OCI-LY1 (cell line): Measurements from ENCODE around the gene MX1.

Experiments used
- H2AFZ ChIP-seq: fragments of 200-600 bp; sonication (generic), shearing (Covaris generic); 2 replicates; pipeline ENCODE4 v1.6.0; 2014; ENCODE audit warnings: antibody characterized with exemption, mild to moderate bottlenecking, low read length
- H3F3A ChIP-seq: fragments of 200-600 bp; sonication (generic), shearing (Covaris generic); 2 replicates; pipeline ENCODE4 v1.6.0; 2014; ENCODE audit warnings: mild to moderate bottlenecking, antibody characterized with exemption, low read length, moderate library complexity; ENCODE audit not compliant: insufficient read depth
- H3K27ac ChIP-seq: fragments of 200-600 bp; sonication (generic); 2 replicates; pipeline ENCODE4 v1.5.1; 2014; ENCODE audit warnings: low read length, mixed run types, mild to moderate bottlenecking, low read depth; ENCODE audit not compliant: poor library complexity, severe bottlenecking
- H3K27me3 ChIP-seq: fragments of 200-600 bp; sonication (generic); 2 replicates; pipeline ENCODE4 v1.6.0; 2014; ENCODE audit warnings: antibody characterized with exemption, mild to moderate bottlenecking, low read length, moderate library complexity; ENCODE audit not compliant: insufficient read depth
- H3K36me3 ChIP-seq: fragments of 200-600 bp; sonication (generic); 2 replicates; pipeline ENCODE4 v1.6.1; 2014; ENCODE audit warnings: mild to moderate bottlenecking, antibody characterized with exemption, low read length, moderate library complexity, mixed read lengths; ENCODE audit not compliant: insufficient read depth
- H3K4me1 ChIP-seq: fragments of 200-600 bp; sonication (generic); 2 replicates; pipeline ENCODE4 v1.5.1; 2014; ENCODE audit warnings: mild to moderate bottlenecking, low read length, moderate library complexity; ENCODE audit not compliant: insufficient read depth, severe bottlenecking
- H3K4me2 ChIP-seq: fragments of 200-600 bp; sonication (generic), shearing (Covaris generic); 2 replicates; pipeline ENCODE4 v1.6.1; 2014; ENCODE audit warnings: low read length
- H3K4me3 ChIP-seq: fragments of 200-600 bp; sonication (generic); 2 replicates; pipeline ENCODE4 v1.5.1; 2014; ENCODE audit warnings: low read length, low read depth, mild to moderate bottlenecking, mixed read lengths; ENCODE audit not compliant: poor library complexity, severe bottlenecking
- H3K79me2 ChIP-seq: fragments of 200-600 bp; shearing (Covaris generic); 2 replicates; pipeline ENCODE4 v1.6.1; 2016; ENCODE audit warnings: mixed run types, low read length, mixed read lengths; ENCODE audit not compliant: insufficient read depth
- H3K9ac ChIP-seq: fragments of 200-600 bp; sonication (generic), shearing (Covaris generic); 2 replicates; pipeline ENCODE4 v1.6.1; 2014; ENCODE audit warnings: mild to moderate bottlenecking, low read length, mixed read lengths
- H3K9me2 ChIP-seq: fragments of 200-600 bp; sonication (generic), shearing (Covaris generic); 2 replicates; pipeline ENCODE4 v1.6.1; 2014; ENCODE audit warnings: low read depth, mild to moderate bottlenecking, low read length, mixed read lengths
- H3K9me3 ChIP-seq: fragments of 200-600 bp; shearing (Covaris generic); 2 replicates; pipeline ENCODE4 v1.6.1; 2014; ENCODE audit warnings: low read length, mixed read lengths
- H4K20me1 ChIP-seq: fragments of 200-600 bp; sonication (generic), shearing (Covaris generic); 2 replicates; pipeline ENCODE4 v1.6.0; 2016; ENCODE audit warnings: mild to moderate bottlenecking, low read length; ENCODE audit not compliant: insufficient read depth
- EZH2 ChIP-seq: fragments of 200-600 bp; sonication (generic), shearing (Covaris generic); IDR thresholded peaks from 2 replicates; pipeline ENCODE4 v1.8.0; 2017; ENCODE audit warnings: borderline replicate concordance, mixed run types, mild to moderate bottlenecking, antibody characterized with exemption, low read length, moderate library complexity, mixed read lengths
- TF ChIP-seq, protein P1 (sequence below): fragments of 200-600 bp; sonication (generic), shearing (Covaris generic); IDR thresholded peaks from 2 replicates; pipeline ENCODE4 v1.5.1; 2017; ENCODE audit warnings: mild to moderate bottlenecking, antibody characterized with exemption, low read length, moderate library complexity, mixed read lengths

Gene MX1

DNA sequence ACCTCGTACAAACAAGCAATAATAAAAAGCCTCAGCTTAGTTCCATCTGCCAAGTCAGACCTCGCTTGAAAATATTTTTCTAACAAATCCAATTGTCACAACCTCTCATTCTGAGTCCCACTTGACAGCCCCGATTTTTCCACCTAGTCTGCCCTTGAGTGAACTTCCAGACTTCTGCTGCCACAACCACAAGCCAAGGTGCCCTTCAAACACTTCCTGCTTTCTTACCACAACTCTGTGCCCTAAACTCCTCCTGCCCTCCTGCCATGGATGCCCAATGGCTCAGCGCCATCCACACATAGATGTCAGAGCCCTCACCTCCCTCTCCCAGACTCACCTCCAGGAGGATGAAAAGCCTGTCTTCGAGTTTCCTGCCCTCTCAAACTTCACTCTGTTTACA, 78.0 kb downstream of the MX1 start:
- TF ChIP-seq EZH2 = no peak
- TF ChIP-seq, protein P1, sequence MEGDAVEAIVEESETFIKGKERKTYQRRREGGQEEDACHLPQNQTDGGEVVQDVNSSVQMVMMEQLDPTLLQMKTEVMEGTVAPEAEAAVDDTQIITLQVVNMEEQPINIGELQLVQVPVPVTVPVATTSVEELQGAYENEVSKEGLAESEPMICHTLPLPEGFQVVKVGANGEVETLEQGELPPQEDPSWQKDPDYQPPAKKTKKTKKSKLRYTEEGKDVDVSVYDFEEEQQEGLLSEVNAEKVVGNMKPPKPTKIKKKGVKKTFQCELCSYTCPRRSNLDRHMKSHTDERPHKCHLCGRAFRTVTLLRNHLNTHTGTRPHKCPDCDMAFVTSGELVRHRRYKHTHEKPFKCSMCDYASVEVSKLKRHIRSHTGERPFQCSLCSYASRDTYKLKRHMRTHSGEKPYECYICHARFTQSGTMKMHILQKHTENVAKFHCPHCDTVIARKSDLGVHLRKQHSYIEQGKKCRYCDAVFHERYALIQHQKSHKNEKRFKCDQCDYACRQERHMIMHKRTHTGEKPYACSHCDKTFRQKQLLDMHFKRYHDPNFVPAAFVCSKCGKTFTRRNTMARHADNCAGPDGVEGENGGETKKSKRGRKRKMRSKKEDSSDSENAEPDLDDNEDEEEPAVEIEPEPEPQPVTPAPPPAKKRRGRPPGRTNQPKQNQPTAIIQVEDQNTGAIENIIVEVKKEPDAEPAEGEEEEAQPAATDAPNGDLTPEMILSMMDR = no peak
- H3K79me2 ChIP-seq = no peaks in the 10 kb centered on the region
- H3K9ac ChIP-seq = no peak overlapping the region
- no peaks in the 10 kb centered on the region for H3K4me1 ChIP-seq
- H2AFZ ChIP-seq = no peak overlapping the region
- H3K4me3 ChIP-seq = no peak overlapping the region
- no peak overlapping the region for H3K4me2 ChIP-seq
- no peak overlapping the region for H3K27ac ChIP-seq
- H3K9me3 ChIP-seq = no peaks in the 10 kb centered on the region
- H4K20me1 ChIP-seq = no peaks in the 10 kb centered on the region
- H3K27me3 ChIP-seq = no peaks in the 10 kb centered on the region
- H3K9me2 ChIP-seq = no peaks in the 10 kb centered on the region
- no peaks in the 10 kb centered on the region for H3F3A ChIP-seq
- H3K36me3 ChIP-seq = no peaks in the 10 kb centered on the region

DNA sequence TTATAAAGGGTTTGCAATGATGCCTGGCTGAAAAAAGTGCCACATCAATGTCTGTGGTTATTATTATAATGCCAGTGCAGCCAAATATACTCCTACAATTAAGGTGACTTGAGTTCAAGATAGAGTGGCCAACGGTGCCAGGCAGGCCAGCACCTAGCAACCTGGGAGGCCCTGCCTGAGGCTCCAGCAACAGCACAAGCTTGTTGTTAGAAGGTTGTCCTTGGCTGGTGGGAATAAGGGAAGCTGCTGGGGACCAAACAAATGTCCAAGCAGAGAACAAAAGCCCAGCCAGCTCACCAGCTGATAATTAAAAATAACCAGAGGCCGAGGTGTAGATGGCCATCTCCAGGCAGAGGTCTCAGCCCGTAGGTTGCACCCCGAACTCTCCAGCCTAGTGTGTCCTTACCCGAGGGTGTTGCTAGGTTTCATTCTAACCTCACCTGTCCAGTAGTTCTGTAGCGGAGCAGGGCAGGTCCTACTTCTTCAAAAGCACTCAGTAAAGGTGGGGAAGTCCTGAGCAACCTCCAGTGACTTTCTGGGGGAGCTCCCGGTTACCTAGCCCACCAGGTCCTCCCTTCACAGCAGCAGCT, 80.1 kb downstream of the MX1 start:
- no peak overlapping the region for H3K4me3 ChIP-seq
- TF ChIP-seq, protein P1 = no peak
- no peak for TF ChIP-seq EZH2
- H3K4me2 ChIP-seq = no peak overlapping the region

DNA sequence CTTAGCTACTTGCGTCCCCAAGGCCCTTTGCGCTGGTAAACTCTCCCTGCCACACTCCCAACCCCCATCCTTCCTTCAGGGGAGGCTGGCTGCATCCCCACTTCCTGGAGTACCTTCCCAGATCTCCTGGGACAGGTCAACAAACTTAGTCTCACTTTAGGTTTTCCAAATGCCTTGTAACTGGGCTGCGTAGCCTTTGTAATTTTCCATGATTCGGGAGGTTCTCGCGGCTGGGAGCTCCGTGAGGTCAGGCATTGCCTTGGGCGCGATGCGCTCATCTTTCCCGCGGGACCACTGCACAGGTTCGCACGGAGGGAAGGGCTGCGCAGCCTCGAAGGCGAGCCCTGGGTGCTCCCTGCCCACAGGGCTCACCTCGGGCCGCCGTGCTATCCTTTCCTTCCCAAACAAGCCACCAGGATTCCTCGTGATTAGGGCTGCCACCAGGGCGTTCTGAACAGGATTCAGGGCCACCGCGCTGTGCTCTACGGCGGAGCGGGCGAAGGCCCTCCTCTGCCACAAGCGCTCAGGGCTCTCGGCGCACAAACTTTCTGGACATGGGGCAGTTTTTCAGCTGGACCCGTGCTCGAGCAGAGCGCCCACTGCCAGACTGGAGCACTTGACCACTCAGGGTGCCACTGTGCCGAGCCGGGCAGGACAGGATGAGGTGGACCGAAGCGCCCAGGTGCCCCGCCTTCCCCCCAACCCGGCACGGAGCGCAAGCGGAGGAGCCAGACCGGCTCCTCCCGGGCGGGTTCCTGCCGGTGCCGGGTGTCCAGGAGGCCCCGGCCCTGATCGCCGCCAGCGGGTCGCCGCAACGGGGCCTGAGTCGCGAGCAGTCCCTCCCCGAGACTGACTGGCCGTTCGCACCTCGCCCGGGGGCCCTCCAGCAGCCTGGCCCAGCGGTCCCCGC, 80.8 kb downstream of the MX1 start:
- TF ChIP-seq, protein P1 = no peak
- no peak for TF ChIP-seq EZH2
- Histone ChIP-seq H3F3A (no peaks in the 10 kb centered on the region), H2AFZ (no peak overlapping the region), H3K4me1 (no peaks in the 10 kb centered on the region), H3K4me2 (no peak overlapping the region), H3K9me3 (no peaks in the 10 kb centered on the region), H3K36me3 (no peaks in the 10 kb centered on the region), H3K4me3 (no peak overlapping the region), H3K9ac (no peak overlapping the region), H3K27ac (no peak overlapping the region), H3K79me2 (no peaks in the 10 kb centered on the region), H3K9me2 (no peaks in the 10 kb centered on the region), H3K27me3 (no peaks in the 10 kb centered on the region), H4K20me1 (no peaks in the 10 kb centered on the region)

More for the DNA sequence above, 80.1 kb downstream of the MX1 start:
- H3K9me2 ChIP-seq = no peaks in the 10 kb centered on the region
- H2AFZ ChIP-seq = no peak overlapping the region
- H3K4me1 ChIP-seq = no peaks in the 10 kb centered on the region
- H3K36me3 ChIP-seq = no peaks in the 10 kb centered on the region
- no peaks in the 10 kb centered on the region for H3K79me2 ChIP-seq
- no peaks in the 10 kb centered on the region for H3K9me3 ChIP-seq
- H3F3A ChIP-seq = no peaks in the 10 kb centered on the region
- no peak overlapping the region for H3K9ac ChIP-seq
- H3K27me3 ChIP-seq = no peaks in the 10 kb centered on the region
- H4K20me1 ChIP-seq = no peaks in the 10 kb centered on the region
- H3K27ac ChIP-seq = no peak overlapping the region
